Mammary epithelial cell (primary cell): ENCODE data around the gene AARS1.

ENCODE experiments used
- EZH2 ChIP-seq: IDR thresholded peaks from 2 replicates; pipeline ENCODE4 v1.6.1; 2012; ENCODE audit warnings: low read length, inconsistent platforms, borderline replicate concordance
- TF ChIP-seq, protein P1 (sequence below), 2 donors: IDR thresholded peaks in 1 of 2; conservative IDR thresholded peaks in 1 of 2; 2 replicates each; pipeline ENCODE4 v1.5.1; 2011 to 2012; ENCODE audit warnings: inconsistent platforms in 2 of 2, low read length in 2 of 2, mild to moderate bottlenecking in 2 of 2, control low read depth in 1 of 2, low read depth in 1 of 2; ENCODE audit not compliant: insufficient read depth in 1 of 2; ENCODE audit errors: extremely low read depth in 1 of 2

GRCh38 chr16:70324998-70325747 is 35.9 kb upstream of the AARS1 start:
- TF ChIP-seq, protein P1, sequence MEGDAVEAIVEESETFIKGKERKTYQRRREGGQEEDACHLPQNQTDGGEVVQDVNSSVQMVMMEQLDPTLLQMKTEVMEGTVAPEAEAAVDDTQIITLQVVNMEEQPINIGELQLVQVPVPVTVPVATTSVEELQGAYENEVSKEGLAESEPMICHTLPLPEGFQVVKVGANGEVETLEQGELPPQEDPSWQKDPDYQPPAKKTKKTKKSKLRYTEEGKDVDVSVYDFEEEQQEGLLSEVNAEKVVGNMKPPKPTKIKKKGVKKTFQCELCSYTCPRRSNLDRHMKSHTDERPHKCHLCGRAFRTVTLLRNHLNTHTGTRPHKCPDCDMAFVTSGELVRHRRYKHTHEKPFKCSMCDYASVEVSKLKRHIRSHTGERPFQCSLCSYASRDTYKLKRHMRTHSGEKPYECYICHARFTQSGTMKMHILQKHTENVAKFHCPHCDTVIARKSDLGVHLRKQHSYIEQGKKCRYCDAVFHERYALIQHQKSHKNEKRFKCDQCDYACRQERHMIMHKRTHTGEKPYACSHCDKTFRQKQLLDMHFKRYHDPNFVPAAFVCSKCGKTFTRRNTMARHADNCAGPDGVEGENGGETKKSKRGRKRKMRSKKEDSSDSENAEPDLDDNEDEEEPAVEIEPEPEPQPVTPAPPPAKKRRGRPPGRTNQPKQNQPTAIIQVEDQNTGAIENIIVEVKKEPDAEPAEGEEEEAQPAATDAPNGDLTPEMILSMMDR (conservative IDR thresholded peaks at IDR 0.05 in 1 of 2, IDR thresholded peaks at IDR 0.05 in 1 of 2; ENCODE audit: extremely low read depth in 1 of 2, insufficient read depth in 1 of 2, low read depth in 1 of 2, low read length in 2 of 2), result no peak
- TF ChIP-seq EZH2, result no peak
